HG03457 (cell line): Measurements from ENCODE around the gene ATP6V1G1.
"Not testable (repeated sequence)": the region's sequence is repeated elsewhere in the genome, so short reads cannot be mapped to it uniquely, and the experiment has no call there.

Source experiments
- ATAC-seq: cut with Tn5 transposase; IDR thresholded peaks from one replicate; pipeline ENCODE4 v1.9.1; 2021; ENCODE audit warnings: moderate number of reproducible peaks; ENCODE audit not compliant: unreplicated experiment

The ATP6V1G1 gene

GRCh38 chr9:114576779-114577178 is 10.8 kb upstream of the ATP6V1G1 start:
- not testable (repeated sequence) for ATAC-seq

GRCh38 chr9:114578134-114578533 is 9.4 kb upstream of the ATP6V1G1 start:
- not testable (repeated sequence) for ATAC-seq

- no peak for ATAC-seq
Measured at GRCh38 chr9:114580609-114581193, 6.9 kb upstream of the ATP6V1G1 start.

GRCh38 chr9:114583371-114584155 is 4.0 kb upstream of the ATP6V1G1 start:
- no peak for ATAC-seq

- no peak for ATAC-seq
Measured at GRCh38 chr9:114588210-114588609, 641 bp downstream of the ATP6V1G1 start.

GRCh38 chr9:114588651-114589526 is 1.3 kb downstream of the ATP6V1G1 start:
- ATAC-seq: no peak

GRCh38 chr9:114590328-114590727 is 2.8 kb downstream of the ATP6V1G1 start:
- ATAC-seq: no peak

- ATAC-seq: no peak
Measured at GRCh38 chr9:114591291-114591787, 3.8 kb downstream of the ATP6V1G1 start.

- no peak for ATAC-seq
Measured at GRCh38 chr9:114591849-114592248, 4.3 kb downstream of the ATP6V1G1 start.

- ATAC-seq: no peak
Measured at GRCh38 chr9:114592356-114592755, 4.8 kb downstream of the ATP6V1G1 start.

- ATAC-seq: no peak
Measured at GRCh38 chr9:114594136-114594535, 6.6 kb downstream of the ATP6V1G1 start.

GRCh38 chr9:114600502-114601248 is 13.1 kb downstream of the ATP6V1G1 start:
- not testable (repeated sequence) for ATAC-seq

GRCh38 chr9:114601787-114602186 is 14.2 kb downstream of the ATP6V1G1 start:
- not testable (repeated sequence) for ATAC-seq

- ATAC-seq: no peak
Measured at GRCh38 chr9:114602620-114603019, 15.1 kb downstream of the ATP6V1G1 start.

- no peak for ATAC-seq
Measured at GRCh38 chr9:114603248-114603647, 15.7 kb downstream of the ATP6V1G1 start.

GRCh38 chr9:114604989-114605388 is 17.4 kb downstream of the ATP6V1G1 start:
- no peak for ATAC-seq

- ATAC-seq: no peak
Measured at GRCh38 chr9:114606068-114606467, 18.5 kb downstream of the ATP6V1G1 start.

- no peak for ATAC-seq
Measured at GRCh38 chr9:114606597-114607207, 19.1 kb downstream of the ATP6V1G1 start.

- ATAC-seq: peak; percentile 41
Measured at GRCh38 chr9:114607671-114608524, 20.3 kb downstream of the ATP6V1G1 start.

GRCh38 chr9:114608525-114608796 is 20.9 kb downstream of the ATP6V1G1 start:
- ATAC-seq: no peak
